Mesothelial cell of epicardium (in vitro differentiated cells): ENCODE data around the gene PXK. TPM values are rescaled to one million over a fixed set of nuclear protein-coding genes. Genes with fewer than 3 reads are reported as not detected.

ENCODE experiments used
- DNase-seq, 2 experiments: peaks; one replicate each; pipeline ENCODE4 v3.0.0; 2021; ENCODE audit warnings: low spot score in 2 of 2; ENCODE audit not compliant: unreplicated experiment in 2 of 2
- H3K27ac Mint-ChIP-seq: 2 replicates; pipeline ENCODE4 v1.8.0; 2021; ENCODE audit warnings: mixed read lengths
- H3K27me3 Mint-ChIP-seq: 2 replicates; pipeline ENCODE4 v1.8.0; 2021; ENCODE audit warnings: low read depth, mixed read lengths
- H3K36me3 Mint-ChIP-seq: 2 replicates; pipeline ENCODE4 v1.8.0; 2021; ENCODE audit warnings: mixed read lengths
- H3K4me1 Mint-ChIP-seq: 2 replicates; pipeline ENCODE4 v1.8.0; 2021; ENCODE audit warnings: mixed read lengths
- H3K4me3 Mint-ChIP-seq: 2 replicates; pipeline ENCODE4 v1.8.0; 2021; ENCODE audit warnings: mild to moderate bottlenecking, moderate library complexity, mixed read lengths
- H3K9me3 Mint-ChIP-seq: 2 replicates; pipeline ENCODE4 v1.8.0; 2021; ENCODE audit warnings: mixed read lengths
- CTCF ChIP-seq: fragments of 200-600 bp; sonication (generic); IDR thresholded peaks from one replicate; pipeline ENCODE4 v1.5.0; 2021; ENCODE audit warnings: antibody characterized with exemption; ENCODE audit not compliant: unreplicated experiment
- total RNA-seq: library from RNA; stranded (reverse); gene quantifications from 3 replicates; pipeline ENCODE4 v1.2.1, GENCODE V29; 2021

The PXK gene
- total RNA-seq, 1 donor from 2014 or later = 15.9 TPM

GRCh38 chr3:58352626-58353025 lies 19.9 kb downstream of the PXK start:
- Mint-ChIP-seq H3K27ac (no peak overlapping the region), H3K9me3 (no peaks in the 10 kb centered on the region), H3K27me3 (no peaks in the 10 kb centered on the region), H3K4me3 (no peak overlapping the region), H3K36me3 (no peaks in the 10 kb centered on the region), H3K4me1 (peaks cover 14% of the 10 kb centered on the region)
- no peak for DNase-seq
- TF ChIP-seq CTCF = no peak

GRCh38 chr3:58353722-58354553 lies 21.2 kb downstream of the PXK start:
- Mint-ChIP-seq H3K27me3 (no peaks in the 10 kb centered on the region), H3K9me3 (no peaks in the 10 kb centered on the region), H3K4me3 (no peak overlapping the region), H3K27ac (no peak overlapping the region), H3K36me3 (no peaks in the 10 kb centered on the region), H3K4me1 (peaks cover 14% of the 10 kb centered on the region)
- no peak for TF ChIP-seq CTCF
- no peak for DNase-seq

- no peak overlapping the region for H3K4me3 Mint-ChIP-seq
These were observed 22.5 kb downstream of the PXK start for GRCh38 chr3:58355179-58355578.

GRCh38 chr3:58356054-58356453 lies 23.4 kb downstream of the PXK start:
- no peak for TF ChIP-seq CTCF
- Mint-ChIP-seq H3K4me1 (peaks cover 4% of the 10 kb centered on the region), H3K4me3 (no peak overlapping the region), H3K9me3 (no peaks in the 10 kb centered on the region), H3K36me3 (no peaks in the 10 kb centered on the region), H3K27ac (no peak overlapping the region), H3K27me3 (no peaks in the 10 kb centered on the region)
- no peak for DNase-seq

More at GRCh38 chr3:58355179-58355578, 22.5 kb downstream of the PXK start:
- Mint-ChIP-seq H3K4me1 (peaks cover 12% of the 10 kb centered on the region), H3K36me3 (no peaks in the 10 kb centered on the region), H3K9me3 (no peaks in the 10 kb centered on the region), H3K27ac (no peak overlapping the region), H3K27me3 (no peaks in the 10 kb centered on the region)
- DNase-seq = no peak
- no peak for TF ChIP-seq CTCF

GRCh38 chr3:58357402-58357801 lies 24.7 kb downstream of the PXK start:
- peaks cover 3% of the 10 kb centered on the region for H3K4me1 Mint-ChIP-seq
- no peaks in the 10 kb centered on the region for H3K27me3 Mint-ChIP-seq
- no peak for DNase-seq
- no peaks in the 10 kb centered on the region for H3K36me3 Mint-ChIP-seq
- H3K27ac Mint-ChIP-seq = no peak overlapping the region
- no peak for TF ChIP-seq CTCF
- H3K4me3 Mint-ChIP-seq = no peak overlapping the region
- no peaks in the 10 kb centered on the region for H3K9me3 Mint-ChIP-seq

- DNase-seq = no peak
- Mint-ChIP-seq H3K4me1 (no peaks in the 10 kb centered on the region), H3K36me3 (no peaks in the 10 kb centered on the region), H3K9me3 (no peaks in the 10 kb centered on the region), H3K27ac (no peak overlapping the region), H3K4me3 (no peak overlapping the region), H3K27me3 (no peaks in the 10 kb centered on the region)
- TF ChIP-seq CTCF = no peak
These were observed 25.4 kb downstream of the PXK start for GRCh38 chr3:58358092-58358491.
